H9 (cell line): ENCODE measurements around the gene NPTX2. TPM values are rescaled to one million over a fixed set of nuclear protein-coding genes. Genes with fewer than 3 reads are reported as not detected.

Experiments used
- DNase-seq: peaks from one replicate; pipeline ENCODE4 v3.0.0-alpha.2; 2017
- H2AFZ ChIP-seq: one replicate; pipeline ENCODE4 v1.6.1; 2013; ENCODE audit warnings: mild to moderate bottlenecking, low read length, control low read depth, moderate library complexity
- H2AK5ac ChIP-seq: 2 replicates; pipeline ENCODE4 v1.6.1; 2013; ENCODE audit warnings: low read length, control low read depth, mixed read lengths; ENCODE audit not compliant: insufficient read length
- H2BK120ac ChIP-seq: one replicate; pipeline ENCODE4 v1.6.1; 2013; ENCODE audit warnings: low read depth, mild to moderate bottlenecking, low read length, control low read depth, inconsistent platforms; ENCODE audit not compliant: poor library complexity, severe bottlenecking
- H2BK12ac ChIP-seq: 2 replicates; pipeline ENCODE4 v1.6.1; 2013; ENCODE audit warnings: low read length, control low read depth, mixed read lengths, low read depth; ENCODE audit not compliant: insufficient read length
- H2BK15ac ChIP-seq: 2 replicates; pipeline ENCODE4 v1.6.1; 2013; ENCODE audit warnings: low read depth, low read length, control low read depth
- H2BK20ac ChIP-seq: one replicate; pipeline ENCODE4 v1.6.1; 2013; ENCODE audit warnings: low read depth, mild to moderate bottlenecking, low read length, control low read depth, inconsistent platforms; ENCODE audit not compliant: poor library complexity, severe bottlenecking
- H2BK5ac ChIP-seq: 2 replicates; pipeline ENCODE4 v1.6.1; 2013; ENCODE audit warnings: low read length, control low read depth, mixed read lengths; ENCODE audit not compliant: insufficient read length
- H3K14ac ChIP-seq: 2 replicates; pipeline ENCODE4 v1.6.1; 2013; ENCODE audit warnings: low read length, control low read depth; ENCODE audit not compliant: insufficient read depth
- H3K18ac ChIP-seq: 2 replicates; pipeline ENCODE4 v1.6.1; 2013; ENCODE audit warnings: low read depth, mild to moderate bottlenecking, mixed read lengths, low read length, control low read depth; ENCODE audit not compliant: insufficient read length
- H3K23ac ChIP-seq: 2 replicates; pipeline ENCODE4 v1.6.1; 2013; ENCODE audit warnings: low read length, control low read depth, mixed read lengths, low read depth; ENCODE audit not compliant: insufficient read length
- H3K23me2 ChIP-seq: 2 replicates; pipeline ENCODE4 v1.6.1; 2013; ENCODE audit warnings: low read depth, mild to moderate bottlenecking, mixed read lengths, low read length, control low read depth; ENCODE audit not compliant: insufficient read length, poor library complexity, severe bottlenecking
- H3K27ac ChIP-seq: 2 replicates; pipeline ENCODE4 v1.5.1; 2013; ENCODE audit warnings: low read length, control low read depth, mixed read lengths, low read depth; ENCODE audit not compliant: insufficient read length
- H3K27me3 ChIP-seq: 2 replicates; pipeline ENCODE4 v1.6.1; 2013; ENCODE audit warnings: low read length, control low read depth, inconsistent platforms; ENCODE audit not compliant: insufficient read depth
- H3K4ac ChIP-seq: 2 replicates; pipeline ENCODE4 v1.6.1; 2013; ENCODE audit warnings: low read depth, mild to moderate bottlenecking, control low read depth, inconsistent platforms, low read length, moderate library complexity
- H3K4me1 ChIP-seq: 2 replicates; pipeline ENCODE4 v1.6.1; 2013; ENCODE audit warnings: low read length, control low read depth, inconsistent platforms; ENCODE audit not compliant: insufficient read depth
- H3K4me2 ChIP-seq: 2 replicates; pipeline ENCODE4 v1.6.1; 2013; ENCODE audit warnings: low read length, control low read depth, mixed read lengths; ENCODE audit not compliant: insufficient read length, insufficient read depth
- H3K56ac ChIP-seq: 2 replicates; pipeline ENCODE4 v1.6.1; 2013; ENCODE audit warnings: low read depth, mild to moderate bottlenecking, mixed read lengths, low read length, control low read depth; ENCODE audit not compliant: insufficient read length
- H3K79me1 ChIP-seq: 2 replicates; pipeline ENCODE4 v1.6.1; 2013; ENCODE audit warnings: low read depth, mild to moderate bottlenecking, moderate library complexity, low read length, control low read depth, inconsistent platforms; ENCODE audit not compliant: insufficient read depth, poor library complexity, severe bottlenecking
- H3K79me2 ChIP-seq: 2 replicates; pipeline ENCODE4 v1.6.1; 2013; ENCODE audit warnings: low read length, control low read depth, inconsistent platforms; ENCODE audit not compliant: insufficient read depth
- H3K9ac ChIP-seq: 2 replicates; pipeline ENCODE4 v1.6.1; 2013; ENCODE audit warnings: low read length, control low read depth, mixed read lengths; ENCODE audit not compliant: insufficient read length; ENCODE audit errors: extremely low read depth
- H3K9me3 ChIP-seq: one replicate; pipeline ENCODE4 v1.6.1; 2013; ENCODE audit warnings: low read depth, low read length, inconsistent platforms; ENCODE audit not compliant: control insufficient read depth
- H3T11ph ChIP-seq: one replicate; pipeline ENCODE4 v1.6.1; 2013; ENCODE audit warnings: mild to moderate bottlenecking, low read length, control low read depth, inconsistent platforms
- H4K20me1 ChIP-seq: one replicate; pipeline ENCODE4 v1.6.1; 2013; ENCODE audit not compliant: control insufficient read depth, insufficient read length, insufficient read depth
- H4K5ac ChIP-seq: 2 replicates; pipeline ENCODE4 v1.6.1; 2013; ENCODE audit warnings: low read depth, mild to moderate bottlenecking, mixed read lengths, low read length, control low read depth; ENCODE audit not compliant: insufficient read length
- H4K8ac ChIP-seq: replicated peaks from 2 replicates; pipeline ENCODE4 v1.6.1; 2013; ENCODE audit warnings: low read length, control low read depth, mixed read lengths, low read depth; ENCODE audit not compliant: insufficient read length
- H4K91ac ChIP-seq: 2 replicates; pipeline ENCODE4 v1.6.1; 2013; ENCODE audit warnings: low read depth, mild to moderate bottlenecking, moderate library complexity, mixed read lengths, low read length, control low read depth; ENCODE audit not compliant: insufficient read length
- H3K27ac Mint-ChIP-seq, 3 experiments: 2 replicates in 2 of 3; 3 replicates in 1 of 3; pipeline ENCODE4 v1.8.0; 2020 to 2021; ENCODE audit warnings: mixed read lengths in 3 of 3, mild to moderate bottlenecking in 1 of 3, moderate library complexity in 1 of 3
- H3K27me3 Mint-ChIP-seq: 2 replicates; pipeline ENCODE4 v1.8.0; 2021; ENCODE audit warnings: low read depth, mild to moderate bottlenecking, moderate library complexity, mixed read lengths
- H3K36me3 Mint-ChIP-seq, 3 experiments: 2 replicates in 2 of 3; 3 replicates in 1 of 3; pipeline ENCODE4 v1.8.0; 2020 to 2021; ENCODE audit warnings: low read depth in 3 of 3, mixed read lengths in 3 of 3; ENCODE audit not compliant: insufficient read depth in 1 of 3
- H3K4me1 Mint-ChIP-seq, 2 experiments: 2 replicates each; pipeline ENCODE4 v1.8.0; 2020; ENCODE audit warnings: mixed read lengths in 2 of 2
- H3K4me3 Mint-ChIP-seq, 2 experiments: 2 replicates in 1 of 2; 3 replicates in 1 of 2; pipeline ENCODE4 v1.8.0; 2020 to 2021; ENCODE audit warnings: mild to moderate bottlenecking in 2 of 2, mixed read lengths in 2 of 2, moderate library complexity in 1 of 2
- H3K9me3 Mint-ChIP-seq, 2 experiments: 2 replicates in 1 of 2; 3 replicates in 1 of 2; pipeline ENCODE4 v1.8.0; 2020; ENCODE audit warnings: mild to moderate bottlenecking in 2 of 2, mixed read lengths in 2 of 2, moderate library complexity in 1 of 2
- WGBS: extraction: QIAGEN DNeasy Blood & Tissue Kit; methylation state at CpG from one replicate; pipeline ENCODE4 v1.1.7; 2013; ENCODE audit warnings: missing lambda C conversion rate, low lambda C conversion rate, mixed read lengths; ENCODE audit not compliant: insufficient read length; ENCODE audit errors: extremely low coverage; 5-methylcytosine and 5-hydroxymethylcytosine counted together
- total RNA-seq: library from RNA; stranded (reverse); gene quantifications from 2 replicates; pipeline ENCODE4 v1.2.1, GENCODE V29; 2021
- TF ChIP-seq, protein P1 (sequence below): fragments of 200-600 bp; sonication (generic); conservative IDR thresholded peaks from 3 replicates; pipeline ENCODE4 v1.8.0; 2021; ENCODE audit warnings: antibody characterized with exemption, mild to moderate bottlenecking

Gene NPTX2
- total RNA-seq, 1 experiment from 2014 or later, result 8.4 TPM

DNA sequence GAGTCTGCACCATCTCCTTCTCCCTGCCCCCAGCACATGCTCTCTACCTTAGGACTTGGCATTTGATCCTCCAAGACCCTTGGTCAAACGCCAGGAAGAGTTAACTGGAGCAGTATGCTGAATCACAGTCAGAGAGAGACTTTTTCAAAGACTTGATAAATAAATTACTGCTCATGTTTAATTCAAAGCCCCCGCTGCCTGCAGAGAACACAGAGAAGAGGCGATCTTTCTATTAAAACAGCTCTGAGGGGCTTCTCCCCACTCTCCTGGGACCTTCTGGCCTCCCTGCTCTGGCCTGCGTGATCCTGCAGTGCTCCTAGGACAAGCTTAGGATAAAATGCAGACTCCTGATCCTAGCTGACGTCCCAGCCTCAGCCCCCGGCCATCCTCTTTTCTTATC is 47.8 kb downstream of the NPTX2 start:
- H3K14ac ChIP-seq, result no peak overlapping the region
- no peak overlapping the region for H3K4ac ChIP-seq
- peak overlapping the region in 1 of 3 experiments; percentile 5; a peak in 1 of 7 replicates for H3K27ac Mint-ChIP-seq
- H3K23ac ChIP-seq, result no peak overlapping the region
- H4K8ac ChIP-seq, result no peak overlapping the region
- peaks cover 88% of the 10 kb centered on the region for H3K27me3 Mint-ChIP-seq
- no peaks in the 10 kb centered on the region for H3K79me1 ChIP-seq
- no peak for DNase-seq
- no peak overlapping the region for H3K27ac ChIP-seq
- H2BK5ac ChIP-seq, result no peak overlapping the region
- peaks cover 3% of the 10 kb centered on the region; the same call in 1 of the 2 replicates for H3K27me3 ChIP-seq
- TF ChIP-seq, protein P1, sequence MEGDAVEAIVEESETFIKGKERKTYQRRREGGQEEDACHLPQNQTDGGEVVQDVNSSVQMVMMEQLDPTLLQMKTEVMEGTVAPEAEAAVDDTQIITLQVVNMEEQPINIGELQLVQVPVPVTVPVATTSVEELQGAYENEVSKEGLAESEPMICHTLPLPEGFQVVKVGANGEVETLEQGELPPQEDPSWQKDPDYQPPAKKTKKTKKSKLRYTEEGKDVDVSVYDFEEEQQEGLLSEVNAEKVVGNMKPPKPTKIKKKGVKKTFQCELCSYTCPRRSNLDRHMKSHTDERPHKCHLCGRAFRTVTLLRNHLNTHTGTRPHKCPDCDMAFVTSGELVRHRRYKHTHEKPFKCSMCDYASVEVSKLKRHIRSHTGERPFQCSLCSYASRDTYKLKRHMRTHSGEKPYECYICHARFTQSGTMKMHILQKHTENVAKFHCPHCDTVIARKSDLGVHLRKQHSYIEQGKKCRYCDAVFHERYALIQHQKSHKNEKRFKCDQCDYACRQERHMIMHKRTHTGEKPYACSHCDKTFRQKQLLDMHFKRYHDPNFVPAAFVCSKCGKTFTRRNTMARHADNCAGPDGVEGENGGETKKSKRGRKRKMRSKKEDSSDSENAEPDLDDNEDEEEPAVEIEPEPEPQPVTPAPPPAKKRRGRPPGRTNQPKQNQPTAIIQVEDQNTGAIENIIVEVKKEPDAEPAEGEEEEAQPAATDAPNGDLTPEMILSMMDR, result no peak
- H2BK120ac ChIP-seq, result no peak overlapping the region
- no peak overlapping the region for H2AK5ac ChIP-seq
- H4K20me1 ChIP-seq, result no peaks in the 10 kb centered on the region
- H4K5ac ChIP-seq, result no peak overlapping the region
- H3K56ac ChIP-seq, result no peak overlapping the region
- no peak overlapping the region for H3K9ac ChIP-seq
- no peak overlapping the region for H4K91ac ChIP-seq
- peaks cover 2 to 8% of the 10 kb centered on the region in 2 experiments for H3K4me1 Mint-ChIP-seq
- H2BK20ac ChIP-seq, result no peak overlapping the region
- H2BK12ac ChIP-seq, result no peak overlapping the region
- no peak overlapping the region for H3K18ac ChIP-seq
- H3K36me3 Mint-ChIP-seq, result no peaks in the 10 kb centered on the region; a peak in 1 of 7 replicates
- H3K23me2 ChIP-seq, result no peaks in the 10 kb centered on the region
- H3K9me3 ChIP-seq, result no peaks in the 10 kb centered on the region
- H3K9me3 Mint-ChIP-seq, result no peaks in the 10 kb centered on the region; a peak in 1 of 5 replicates
- H2AFZ ChIP-seq, result no peak overlapping the region
- no peaks in the 10 kb centered on the region for H3K4me1 ChIP-seq
- no peak overlapping the region for H2BK15ac ChIP-seq
- no peak overlapping the region for H3T11ph ChIP-seq
- no CpG with 5 or more reads among the region's 6 CpGs for whole genome bisulfite sequencing
- no peak overlapping the region for H3K4me3 Mint-ChIP-seq
- no peaks in the 10 kb centered on the region for H3K79me2 ChIP-seq
- H3K4me2 ChIP-seq, result no peak overlapping the region
